Heart left ventricle (tissue), 13 donors: ENCODE measurements around the gene SPINK4.

Experiments
- CTCF ChIP-seq, 12 donors: fragments of 200-600 bp; sonication (generic) in 4 of 12; IDR thresholded peaks; one replicate each; pipeline versions ENCODE4 v1.5.0 to v1.8.0; 2018 to 2022; ENCODE audit warnings: antibody characterized with exemption in 12 of 12, mild to moderate bottlenecking in 5 of 12
- POLR2A ChIP-seq, 2 donors: fragments of 450-650 bp; IDR thresholded peaks; one replicate each; pipeline ENCODE4 v1.6.1; 2017; ENCODE audit warnings: antibody characterized with exemption in 2 of 2, mild to moderate bottlenecking in 2 of 2, moderate library complexity in 2 of 2
- donor health status: ischemic (EF 13 %, LVEDD 7.1; RV severe dilation, severe dysfunction).
- donor health status: DM: no; HTN: yes; CAD: no.
- donor health status: DM: no; HTN: no; CAD: no.
- donor health status: ischemic (EF 25% LVEDD 6.9; RV normal size, moderate dysfunction).
- donor health status: ischemic (EF 25% LVEDD 5.7; RV mildly dilated, moderate dysfunction).
- donor health status: ischemic (EF 35%, LVEDD 5.7; RV mildly dilated, moderate dysfunction).
- donor health status: nonischemic (EF 11% LVEDD 7.7; RV severe dilation, severe dysfunction).
- donor health status: DM: yes; HTN: yes; CAD: no.
- donor health status: PGD.
- donor health status: ischemic (EF 29% LVEDD 5.4; RV normal size, mild dysfunction).
- donor health status: nonischemic (EF 23%, LVEDD 6.1; RV moderate dilation, normal function).

DNA sequence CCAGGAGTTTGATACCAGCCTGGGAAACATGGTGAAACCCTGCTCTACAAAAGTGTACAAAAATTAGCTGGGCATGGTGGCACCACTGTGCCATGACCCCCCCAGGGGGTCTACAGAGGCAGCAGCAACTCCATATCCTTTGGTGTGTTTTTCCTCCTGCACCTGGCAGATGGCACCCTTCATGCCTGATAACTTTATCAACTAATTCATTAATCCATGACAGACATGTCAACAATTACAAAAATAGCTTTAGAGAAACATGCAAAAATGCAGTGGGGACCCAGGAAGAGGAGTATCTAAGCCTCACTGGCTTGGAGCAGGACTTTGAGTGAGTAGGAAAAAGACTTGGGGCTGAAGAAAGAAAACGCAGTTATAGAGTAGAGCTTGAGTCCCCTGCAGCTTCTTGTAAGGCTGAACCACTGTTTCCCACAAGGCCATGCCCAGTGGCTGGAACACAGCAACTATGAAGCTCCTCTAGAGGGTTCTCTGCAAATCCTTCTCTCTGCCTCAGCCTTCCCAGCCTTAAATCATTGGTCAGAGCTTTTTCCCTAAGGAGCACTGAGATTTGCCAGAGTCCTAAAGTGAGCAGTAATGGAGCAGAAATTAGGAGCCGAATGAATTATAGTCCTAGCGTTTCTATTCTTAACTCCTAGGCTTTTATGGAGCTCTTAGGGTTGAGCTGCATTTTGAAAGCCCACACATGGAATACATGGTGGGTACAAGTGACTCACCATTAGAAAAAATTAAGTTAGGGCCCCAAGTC is 47.3 kb upstream of the SPINK4 start:
- no peak for TF ChIP-seq POLR2A (IDR thresholded peaks at IDR 0.05)
- TF ChIP-seq CTCF (IDR thresholded peaks at IDR 0.05) = no peak
